ENCODE measurements around the gene FAM20C. TPM values are rescaled to one million over a fixed set of nuclear protein-coding genes. Genes with fewer than 3 reads are reported as not detected.

Gene FAM20C
- total and polyA plus RNA-seq, 10 of the 15 experiments (the other 5 are each of a cell fraction or from before 2014, with no cell fraction given) = 0.44 TPM; not detected in 9

DNA sequence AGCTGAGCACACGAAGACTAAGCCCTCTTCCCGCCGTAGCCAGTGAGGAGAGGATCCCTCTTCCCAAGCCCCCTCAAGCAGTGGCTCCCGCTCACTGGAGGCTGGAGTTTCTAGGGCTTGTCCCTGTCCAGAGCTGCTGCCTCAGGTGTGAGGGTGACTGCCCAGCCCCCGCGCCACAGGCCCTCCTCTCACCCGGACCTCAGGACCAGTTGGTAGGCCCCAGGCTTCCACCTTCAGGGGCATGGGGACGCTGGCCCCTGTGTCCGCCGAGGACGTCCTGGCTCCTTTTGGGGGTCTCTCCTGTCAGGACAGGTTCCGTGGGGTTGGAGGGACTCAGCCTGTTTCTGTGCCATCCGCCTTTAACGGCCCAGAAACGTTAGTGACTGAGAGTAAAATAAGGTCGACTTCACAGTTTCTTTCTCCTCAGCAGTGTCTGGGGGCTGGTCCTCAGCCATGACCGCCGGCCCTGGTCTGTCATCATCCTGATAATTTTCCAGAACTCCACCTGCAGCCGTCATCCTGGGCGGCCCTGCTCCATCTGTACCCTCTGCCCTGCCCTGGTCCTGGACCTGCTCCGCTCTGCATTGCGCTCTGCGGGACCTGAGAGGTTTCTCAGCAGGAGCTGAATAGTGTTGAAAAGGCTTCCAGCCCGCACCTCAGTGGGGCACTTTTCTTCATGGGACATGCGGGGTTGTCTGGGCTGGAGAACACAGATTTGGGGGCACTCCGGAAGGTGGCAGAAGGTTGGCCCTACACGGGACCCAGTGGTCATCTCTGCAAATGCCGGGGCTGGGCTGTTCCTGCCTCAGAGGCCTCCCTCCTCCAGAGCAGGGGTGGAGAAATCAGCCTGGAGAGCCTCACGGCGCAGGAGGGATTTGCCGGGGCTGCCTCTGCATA, 36.0 kb upstream of the FAM20C start:
- 56% methylated on average over 31 of the region's 31 CpGs for WGBS (ENCODE audit: insufficient coverage, insufficient replicate concordance, low lambda C conversion rate, missing lambda C conversion rate)
- H3K36me3 ChIP-seq (ENCODE audit: control insufficient read depth in 2 of 2, insufficient read depth in 2 of 2, low read length in 1 of 2) = no peaks in the 10 kb centered on the region
- H3K27ac ChIP-seq (ENCODE audit: control insufficient read depth, insufficient read depth) = no peak overlapping the region
- in situ Hi-C loops (cut with MboI) = no loop called here
- RAD21 ChIA-PET (ENCODE audit: unreplicated experiment) = no interaction called here
- no peak overlapping the region for H3K4me2 ChIP-seq (ENCODE audit: control insufficient read depth, insufficient read depth)
- intact Hi-C loops (cut with micrococcal nuclease; ENCODE audit: unreplicated experiment) = no loop called here
- ATAC-seq (no peak), FAIRE-seq (no peak), DNase-seq (ENCODE audit: low read depth, low spot score) (no peak)
- H4K20me1 ChIP-seq (ENCODE audit: control insufficient read depth, insufficient read depth) = no peaks in the 10 kb centered on the region
- no peaks in the 10 kb centered on the region for H3K4me1 ChIP-seq (ENCODE audit: control insufficient read depth, insufficient read depth, low read length)
- H3K9ac ChIP-seq (ENCODE audit: control insufficient read depth, insufficient read depth, low read length) = no peak overlapping the region
- H3K79me2 ChIP-seq (ENCODE audit: control insufficient read depth, insufficient read depth, low read length) = no peaks in the 10 kb centered on the region
- H3K9me3 ChIP-seq (replicated peaks; ENCODE audit: control insufficient read depth, insufficient read depth, low read length) = no peaks in the 10 kb centered on the region
- no TSS peak for BruUV-seq (replicated peaks)
- no peaks in the 10 kb centered on the region for H3K27me3 ChIP-seq (replicated peaks in 1 of 2; ENCODE audit: control insufficient read depth in 2 of 2, insufficient read depth in 2 of 2, low read length in 1 of 2)
- no peak overlapping the region for H2AFZ ChIP-seq (ENCODE audit: control insufficient read depth, low read depth, low read length)
- SMC1A ChIA-PET (ENCODE audit: uncharacterized antibody, unreplicated experiment) = no interaction called here
- no peak for TF ChIP-seq IRF4 (IDR thresholded peaks at IDR 0.05; ENCODE audit: low read depth, low read length)
- no peak for TF ChIP-seq STAT3 (IDR thresholded peaks at IDR 0.05; ENCODE audit: low read depth, low read length)
- TF ChIP-seq NR2F1 (conservative IDR thresholded peaks at IDR 0.05) = no peak
- TF ChIP-seq, protein P1, sequence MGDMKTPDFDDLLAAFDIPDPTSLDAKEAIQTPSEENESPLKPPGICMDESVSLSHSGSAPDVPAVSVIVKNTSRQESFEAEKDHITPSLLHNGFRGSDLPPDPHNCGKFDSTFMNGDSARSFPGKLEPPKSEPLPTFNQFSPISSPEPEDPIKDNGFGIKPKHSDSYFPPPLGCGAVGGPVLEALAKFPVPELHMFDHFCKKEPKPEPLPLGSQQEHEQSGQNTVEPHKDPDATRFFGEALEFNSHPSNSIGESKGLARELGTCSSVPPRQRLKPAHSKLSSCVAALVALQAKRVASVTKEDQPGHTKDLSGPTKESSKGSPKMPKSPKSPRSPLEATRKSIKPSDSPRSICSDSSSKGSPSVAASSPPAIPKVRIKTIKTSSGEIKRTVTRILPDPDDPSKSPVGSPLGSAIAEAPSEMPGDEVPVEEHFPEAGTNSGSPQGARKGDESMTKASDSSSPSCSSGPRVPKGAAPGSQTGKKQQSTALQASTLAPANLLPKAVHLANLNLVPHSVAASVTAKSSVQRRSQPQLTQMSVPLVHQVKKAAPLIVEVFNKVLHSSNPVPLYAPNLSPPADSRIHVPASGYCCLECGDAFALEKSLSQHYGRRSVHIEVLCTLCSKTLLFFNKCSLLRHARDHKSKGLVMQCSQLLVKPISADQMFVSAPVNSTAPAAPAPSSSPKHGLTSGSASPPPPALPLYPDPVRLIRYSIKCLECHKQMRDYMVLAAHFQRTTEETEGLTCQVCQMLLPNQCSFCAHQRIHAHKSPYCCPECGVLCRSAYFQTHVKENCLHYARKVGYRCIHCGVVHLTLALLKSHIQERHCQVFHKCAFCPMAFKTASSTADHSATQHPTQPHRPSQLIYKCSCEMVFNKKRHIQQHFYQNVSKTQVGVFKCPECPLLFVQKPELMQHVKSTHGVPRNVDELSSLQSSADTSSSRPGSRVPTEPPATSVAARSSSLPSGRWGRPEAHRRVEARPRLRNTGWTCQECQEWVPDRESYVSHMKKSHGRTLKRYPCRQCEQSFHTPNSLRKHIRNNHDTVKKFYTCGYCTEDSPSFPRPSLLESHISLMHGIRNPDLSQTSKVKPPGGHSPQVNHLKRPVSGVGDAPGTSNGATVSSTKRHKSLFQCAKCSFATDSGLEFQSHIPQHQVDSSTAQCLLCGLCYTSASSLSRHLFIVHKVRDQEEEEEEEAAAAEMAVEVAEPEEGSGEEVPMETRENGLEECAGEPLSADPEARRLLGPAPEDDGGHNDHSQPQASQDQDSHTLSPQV (IDR thresholded peaks at IDR 0.05) = no peak
- TF ChIP-seq, protein P2, sequence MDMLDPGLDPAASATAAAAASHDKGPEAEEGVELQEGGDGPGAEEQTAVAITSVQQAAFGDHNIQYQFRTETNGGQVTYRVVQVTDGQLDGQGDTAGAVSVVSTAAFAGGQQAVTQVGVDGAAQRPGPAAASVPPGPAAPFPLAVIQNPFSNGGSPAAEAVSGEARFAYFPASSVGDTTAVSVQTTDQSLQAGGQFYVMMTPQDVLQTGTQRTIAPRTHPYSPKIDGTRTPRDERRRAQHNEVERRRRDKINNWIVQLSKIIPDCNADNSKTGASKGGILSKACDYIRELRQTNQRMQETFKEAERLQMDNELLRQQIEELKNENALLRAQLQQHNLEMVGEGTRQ (IDR thresholded peaks at IDR 0.05; ENCODE audit: borderline replicate concordance, low read depth, low read length) = no peak
- TF ChIP-seq, protein P3, sequence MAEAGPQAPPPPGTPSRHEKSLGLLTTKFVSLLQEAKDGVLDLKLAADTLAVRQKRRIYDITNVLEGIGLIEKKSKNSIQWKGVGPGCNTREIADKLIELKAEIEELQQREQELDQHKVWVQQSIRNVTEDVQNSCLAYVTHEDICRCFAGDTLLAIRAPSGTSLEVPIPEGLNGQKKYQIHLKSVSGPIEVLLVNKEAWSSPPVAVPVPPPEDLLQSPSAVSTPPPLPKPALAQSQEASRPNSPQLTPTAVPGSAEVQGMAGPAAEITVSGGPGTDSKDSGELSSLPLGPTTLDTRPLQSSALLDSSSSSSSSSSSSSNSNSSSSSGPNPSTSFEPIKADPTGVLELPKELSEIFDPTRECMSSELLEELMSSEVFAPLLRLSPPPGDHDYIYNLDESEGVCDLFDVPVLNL (IDR thresholded peaks at IDR 0.05; ENCODE audit: low read depth, low read length) = no peak
- no peak for TF ChIP-seq CHD1 (IDR thresholded peaks at IDR 0.05; ENCODE audit: low read depth, low read length)
- no peak for TF ChIP-seq ZNF207 (IDR thresholded peaks at IDR 0.05; ENCODE audit: borderline replicate concordance)
- no peak for TF ChIP-seq POLR2AphosphoS2 (IDR thresholded peaks at IDR 0.05; ENCODE audit: low read depth, low read length)
- TF ChIP-seq PAX5 (IDR thresholded peaks at IDR 0.05; ENCODE audit: borderline replicate concordance, low read depth, low read length) = no peak
- TF ChIP-seq, protein P4, sequence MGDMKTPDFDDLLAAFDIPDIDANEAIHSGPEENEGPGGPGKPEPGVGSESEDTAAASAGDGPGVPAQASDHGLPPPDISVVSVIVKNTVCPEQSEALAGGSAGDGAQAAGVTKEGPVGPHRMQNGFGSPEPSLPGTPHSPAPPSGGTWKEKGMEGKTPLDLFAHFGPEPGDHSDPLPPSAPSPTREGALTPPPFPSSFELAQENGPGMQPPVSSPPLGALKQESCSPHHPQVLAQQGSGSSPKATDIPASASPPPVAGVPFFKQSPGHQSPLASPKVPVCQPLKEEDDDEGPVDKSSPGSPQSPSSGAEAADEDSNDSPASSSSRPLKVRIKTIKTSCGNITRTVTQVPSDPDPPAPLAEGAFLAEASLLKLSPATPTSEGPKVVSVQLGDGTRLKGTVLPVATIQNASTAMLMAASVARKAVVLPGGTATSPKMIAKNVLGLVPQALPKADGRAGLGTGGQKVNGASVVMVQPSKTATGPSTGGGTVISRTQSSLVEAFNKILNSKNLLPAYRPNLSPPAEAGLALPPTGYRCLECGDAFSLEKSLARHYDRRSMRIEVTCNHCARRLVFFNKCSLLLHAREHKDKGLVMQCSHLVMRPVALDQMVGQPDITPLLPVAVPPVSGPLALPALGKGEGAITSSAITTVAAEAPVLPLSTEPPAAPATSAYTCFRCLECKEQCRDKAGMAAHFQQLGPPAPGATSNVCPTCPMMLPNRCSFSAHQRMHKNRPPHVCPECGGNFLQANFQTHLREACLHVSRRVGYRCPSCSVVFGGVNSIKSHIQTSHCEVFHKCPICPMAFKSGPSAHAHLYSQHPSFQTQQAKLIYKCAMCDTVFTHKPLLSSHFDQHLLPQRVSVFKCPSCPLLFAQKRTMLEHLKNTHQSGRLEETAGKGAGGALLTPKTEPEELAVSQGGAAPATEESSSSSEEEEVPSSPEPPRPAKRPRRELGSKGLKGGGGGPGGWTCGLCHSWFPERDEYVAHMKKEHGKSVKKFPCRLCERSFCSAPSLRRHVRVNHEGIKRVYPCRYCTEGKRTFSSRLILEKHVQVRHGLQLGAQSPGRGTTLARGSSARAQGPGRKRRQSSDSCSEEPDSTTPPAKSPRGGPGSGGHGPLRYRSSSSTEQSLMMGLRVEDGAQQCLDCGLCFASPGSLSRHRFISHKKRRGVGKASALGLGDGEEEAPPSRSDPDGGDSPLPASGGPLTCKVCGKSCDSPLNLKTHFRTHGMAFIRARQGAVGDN (IDR thresholded peaks at IDR 0.05) = no peak
- no peak for TF ChIP-seq SUPT20H (IDR thresholded peaks at IDR 0.05; ENCODE audit: borderline replicate concordance, control insufficient read depth, low read depth, low read length)
- TF ChIP-seq ZNF217 (IDR thresholded peaks at IDR 0.05) = no peak
- TF ChIP-seq ZBED1 (IDR thresholded peaks at IDR 0.05; ENCODE audit: borderline replicate concordance) = no peak
- CTCF ChIA-PET = no interaction called here
- H3K4me3 ChIP-seq = no peak overlapping the region
- POLR2A ChIA-PET = no interaction called here
